Uterus (tissue), 4 donors: Measurements from ENCODE around the gene FSTL3. TPM values are rescaled to one million over a fixed set of nuclear protein-coding genes. Genes with fewer than 3 reads are reported as not detected.

Experiments
- DNase-seq, 2 donors: peaks; one replicate each; pipeline ENCODE4 v3.0.0-alpha.2; 2019 to 2020
- H3K27ac ChIP-seq, 2 donors: fragments of 200-600 bp; sonication (generic); 1 replicate in 1 of 2; 2 replicates in 1 of 2; pipeline ENCODE4 v1.5.1; 2016 to 2018
- H3K27me3 ChIP-seq, 2 donors: fragments of 200-600 bp; sonication (generic); one replicate each; pipeline ENCODE4 v1.5.1; 2018 to 2019; ENCODE audit warnings: control low read depth in 1 of 2
- H3K36me3 ChIP-seq, 2 donors: fragments of 200-600 bp; sonication (generic); one replicate each; pipeline ENCODE4 v1.5.1; 2019; ENCODE audit warnings: control low read depth in 1 of 2
- H3K4me1 ChIP-seq, 2 donors: fragments of 200-600 bp; sonication (generic); one replicate each; pipeline ENCODE4 v1.5.1; 2018 to 2019; ENCODE audit warnings: control low read depth in 1 of 2
- H3K4me3 ChIP-seq, 2 donors: fragments of 200-600 bp; sonication (generic); 1 replicate in 1 of 2; 2 replicates in 1 of 2; pipeline ENCODE4 v1.5.1; 2018 to 2019; ENCODE audit warnings: mild to moderate bottlenecking in 1 of 2
- H3K9me3 ChIP-seq, 2 donors: fragments of 200-600 bp; sonication (generic); one replicate each; pipeline ENCODE4 v1.5.1; 2019; ENCODE audit warnings: control low read depth in 1 of 2
- POLR2A ChIP-seq, 2 donors: fragments of 450-650 bp; IDR thresholded peaks; one replicate each; pipeline ENCODE4 v1.6.1; 2016; ENCODE audit warnings: antibody characterized with exemption in 2 of 2, mild to moderate bottlenecking in 1 of 2, moderate library complexity in 1 of 2
- intact Hi-C: fragments of 100-400 bp; cut with DNase I; formaldehyde crosslinking; loops from one replicate; pipeline ENCODE4 v1.15.1; 2023; ENCODE audit warnings: low total_unique reads
- total RNA-seq, 4 donors: library from RNA; depleted of rRNA in 3 of 4; stranded (reverse); fragments of >200 nt in 3 of 4; gene quantifications; one replicate each; pipeline versions ENCODE4 v1.1.0 to v1.2.4, GENCODE V29; 2014 to 2023
- TF ChIP-seq, protein P1 (sequence below), 4 experiments: fragments of 200-600 bp in 2 of 4; fragments of 450-650 bp in 2 of 4; sonication (generic) in 2 of 4; IDR thresholded peaks; one replicate each; pipeline ENCODE4 v1.5.1; 2016 to 2019; ENCODE audit warnings: antibody characterized with exemption in 4 of 4, mild to moderate bottlenecking in 2 of 4, moderate library complexity in 1 of 4
- donor health status: DM: yes; HTN: yes; CAD: no.

Gene FSTL3
- total RNA-seq, 4 donors from 2014 or later, result 25.3 to 71.7 (median 37.3) TPM

DNA sequence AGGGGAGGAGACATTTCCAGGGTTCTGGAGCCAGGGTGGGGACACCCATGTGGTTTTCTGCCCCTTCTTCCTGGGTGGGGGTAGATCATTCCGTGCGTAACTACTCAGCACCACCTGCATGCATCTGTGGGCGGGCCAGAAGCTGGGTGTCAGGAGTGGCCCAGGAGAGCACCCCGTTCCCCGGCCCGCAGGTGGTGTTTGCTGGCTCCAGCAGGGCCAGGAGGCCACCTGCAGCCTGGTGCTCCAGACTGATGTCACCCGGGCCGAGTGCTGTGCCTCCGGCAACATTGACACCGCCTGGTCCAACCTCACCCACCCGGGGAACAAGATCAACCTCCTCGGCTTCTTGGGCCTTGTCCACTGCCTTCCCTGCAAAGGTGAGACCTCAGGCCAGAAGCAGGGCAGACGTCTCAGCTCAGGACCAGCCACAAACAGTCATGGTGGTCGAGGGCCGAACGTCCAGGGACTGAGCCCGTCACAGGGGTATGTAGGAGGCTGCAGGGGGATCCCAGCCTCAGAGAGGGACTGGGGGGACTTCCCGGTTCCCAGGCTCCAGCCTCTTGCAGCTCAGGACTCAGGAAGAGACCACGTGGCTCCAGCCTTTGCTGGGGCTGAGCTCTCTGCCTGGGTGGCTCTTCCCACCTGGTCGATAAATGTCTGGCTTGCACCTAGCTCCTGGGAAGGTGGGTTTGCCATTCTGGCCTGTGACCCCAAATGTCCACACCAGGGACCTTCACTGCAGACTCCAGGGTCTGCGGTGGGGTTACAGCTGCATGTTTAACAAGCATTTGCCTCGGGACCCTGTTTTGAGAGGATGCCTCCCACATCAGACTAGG is 1.6 kb downstream of the FSTL3 start:
- H3K4me1 ChIP-seq, result peaks cover 0 to 14% of the 10 kb centered on the region in 2 donors
- H3K9me3 ChIP-seq, result no peaks in the 10 kb centered on the region
- intact Hi-C loops, result no loop called here
- DNase-seq, result no peak
- peak overlapping the region; percentile 77 to 90 for H3K27ac ChIP-seq
- H3K4me3 ChIP-seq, result peak overlapping the region; percentile 42 to 63
- H3K27me3 ChIP-seq, result no peaks in the 10 kb centered on the region
- TF ChIP-seq, protein P1, sequence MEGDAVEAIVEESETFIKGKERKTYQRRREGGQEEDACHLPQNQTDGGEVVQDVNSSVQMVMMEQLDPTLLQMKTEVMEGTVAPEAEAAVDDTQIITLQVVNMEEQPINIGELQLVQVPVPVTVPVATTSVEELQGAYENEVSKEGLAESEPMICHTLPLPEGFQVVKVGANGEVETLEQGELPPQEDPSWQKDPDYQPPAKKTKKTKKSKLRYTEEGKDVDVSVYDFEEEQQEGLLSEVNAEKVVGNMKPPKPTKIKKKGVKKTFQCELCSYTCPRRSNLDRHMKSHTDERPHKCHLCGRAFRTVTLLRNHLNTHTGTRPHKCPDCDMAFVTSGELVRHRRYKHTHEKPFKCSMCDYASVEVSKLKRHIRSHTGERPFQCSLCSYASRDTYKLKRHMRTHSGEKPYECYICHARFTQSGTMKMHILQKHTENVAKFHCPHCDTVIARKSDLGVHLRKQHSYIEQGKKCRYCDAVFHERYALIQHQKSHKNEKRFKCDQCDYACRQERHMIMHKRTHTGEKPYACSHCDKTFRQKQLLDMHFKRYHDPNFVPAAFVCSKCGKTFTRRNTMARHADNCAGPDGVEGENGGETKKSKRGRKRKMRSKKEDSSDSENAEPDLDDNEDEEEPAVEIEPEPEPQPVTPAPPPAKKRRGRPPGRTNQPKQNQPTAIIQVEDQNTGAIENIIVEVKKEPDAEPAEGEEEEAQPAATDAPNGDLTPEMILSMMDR (IDR thresholded peaks at IDR 0.05), result no peak
- no peak for TF ChIP-seq POLR2A (IDR thresholded peaks at IDR 0.05)
- H3K36me3 ChIP-seq, result no peaks in the 10 kb centered on the region

DNA sequence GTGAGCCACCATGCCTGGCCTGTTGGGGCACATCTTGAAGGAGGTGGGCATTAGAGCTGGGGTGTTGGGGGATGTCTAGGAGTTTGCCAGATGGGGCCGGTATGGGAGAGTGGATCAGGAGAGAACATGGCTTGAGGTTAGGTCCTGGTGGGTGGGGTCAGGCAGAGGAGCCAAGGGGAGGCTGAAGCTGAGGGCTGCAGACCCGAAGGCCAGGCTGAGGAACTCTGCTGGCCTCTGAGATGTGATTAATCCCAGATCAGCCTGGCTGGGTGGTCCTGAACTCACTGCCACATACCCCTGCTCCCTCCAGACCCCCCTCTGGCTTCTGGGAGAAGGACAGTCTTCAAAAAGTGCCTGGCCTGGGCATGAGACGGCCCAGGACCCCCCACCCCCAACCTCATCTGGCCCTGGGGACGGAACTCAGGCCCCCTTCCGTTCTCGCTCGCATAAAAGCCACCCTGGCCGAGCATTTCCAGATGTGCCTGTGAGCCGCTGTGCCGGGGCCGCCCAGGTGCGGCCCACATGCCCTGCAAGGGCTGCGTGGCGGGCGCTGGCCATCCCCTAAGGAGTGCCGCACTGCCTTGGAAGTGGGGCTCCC is 2.7 kb downstream of the FSTL3 start:
- intact Hi-C loops, result no loop called here
- DNase-seq, result peak in 1 of 2 donors; percentile 23
- Histone ChIP-seq H3K27ac (peak overlapping the region; percentile 90 to 92), H3K4me3 (peak overlapping the region in 1 of 2 donors; percentile 68), H3K27me3 (no peaks in the 10 kb centered on the region), H3K9me3 (no peaks in the 10 kb centered on the region), H3K4me1 (peaks cover 0 to 14% of the 10 kb centered on the region in 2 donors), H3K36me3 (no peaks in the 10 kb centered on the region)
- TF ChIP-seq, protein P1 (IDR thresholded peaks at IDR 0.05), result no peak
- TF ChIP-seq POLR2A (IDR thresholded peaks at IDR 0.05), result no peak

DNA sequence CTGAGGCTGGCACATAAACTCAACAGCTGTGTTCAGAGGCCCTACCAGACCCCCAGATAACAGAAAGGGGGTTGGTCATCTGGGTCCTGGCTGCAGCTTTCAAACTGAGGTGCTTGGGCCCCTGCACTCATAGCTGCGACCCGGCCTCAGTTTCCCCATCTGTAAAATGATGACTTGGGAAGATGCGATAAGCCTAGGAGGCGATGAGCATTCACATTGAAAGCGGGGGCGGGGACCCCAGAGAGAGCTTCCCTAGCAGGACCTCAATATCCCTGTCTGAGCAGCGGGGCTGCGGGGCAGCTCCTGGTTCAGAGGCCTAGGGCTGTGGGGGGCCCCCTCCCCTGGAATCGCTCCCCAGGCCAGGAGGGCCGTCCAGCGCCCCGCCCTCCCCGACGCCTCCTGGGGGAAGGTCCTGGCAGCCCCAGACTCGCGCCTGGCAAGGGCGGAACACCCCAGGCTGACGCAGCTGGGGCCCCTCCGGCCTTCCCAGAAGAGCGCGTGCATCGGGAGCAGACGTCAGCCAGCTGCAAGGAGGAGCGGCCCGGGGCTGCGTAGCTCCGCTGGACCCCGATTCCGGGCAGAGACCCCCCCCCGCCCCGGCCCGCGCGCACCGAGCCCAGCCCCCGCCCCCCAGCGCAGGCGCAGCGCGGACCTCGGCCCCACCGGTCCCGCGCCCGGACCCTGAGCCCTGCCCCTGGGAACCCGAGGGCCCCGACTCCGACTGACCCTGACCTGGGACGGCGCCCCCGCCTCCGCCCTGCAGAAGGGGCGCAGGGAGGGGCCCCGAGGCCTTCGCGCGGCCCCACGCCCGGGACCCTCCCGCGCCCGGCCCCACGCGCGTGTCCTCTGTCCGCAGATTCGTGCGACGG is 3.5 kb downstream of the FSTL3 start:
- Histone ChIP-seq H3K27ac (peak overlapping the region; percentile 90 to 92), H3K36me3 (no peaks in the 10 kb centered on the region), H3K4me1 (peaks cover 0 to 14% of the 10 kb centered on the region in 2 donors), H3K4me3 (peak overlapping the region; percentile 30 to 68), H3K9me3 (no peaks in the 10 kb centered on the region), H3K27me3 (no peaks in the 10 kb centered on the region)
- DNase-seq, result peak; percentile 55 to 81
- TF ChIP-seq, protein P1 (IDR thresholded peaks at IDR 0.05), result no peak
- TF ChIP-seq POLR2A (IDR thresholded peaks at IDR 0.05), result no peak
- intact Hi-C loops, result no loop called here

DNA sequence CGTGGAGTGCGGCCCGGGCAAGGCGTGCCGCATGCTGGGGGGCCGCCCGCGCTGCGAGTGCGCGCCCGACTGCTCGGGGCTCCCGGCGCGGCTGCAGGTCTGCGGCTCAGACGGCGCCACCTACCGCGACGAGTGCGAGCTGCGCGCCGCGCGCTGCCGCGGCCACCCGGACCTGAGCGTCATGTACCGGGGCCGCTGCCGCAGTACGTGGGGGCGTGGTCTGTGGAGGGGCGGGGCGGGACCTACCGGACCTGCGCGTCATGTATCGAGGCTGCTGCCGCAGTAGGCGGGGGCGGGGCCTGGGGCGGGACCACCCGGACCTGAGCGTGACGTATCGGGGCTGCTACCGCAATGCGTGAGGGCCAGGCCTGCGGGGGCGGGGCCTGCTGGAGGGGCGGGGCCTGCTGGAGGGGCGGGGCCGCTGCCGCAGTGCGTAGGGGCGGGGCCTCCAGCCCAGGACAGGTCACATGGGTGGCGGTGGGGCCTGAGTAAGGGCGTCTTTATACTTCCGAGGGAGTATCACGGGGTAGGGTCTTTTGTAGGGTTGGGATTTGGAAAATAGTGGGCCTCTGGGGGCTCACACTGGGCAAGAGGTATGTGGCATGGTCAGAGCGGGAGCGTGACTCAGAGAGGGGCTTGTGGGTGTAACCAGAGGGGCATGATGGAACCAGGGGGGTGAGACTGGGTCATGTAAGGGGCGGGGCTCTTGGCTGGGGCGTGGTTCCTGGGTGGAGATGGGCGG is 4.3 kb downstream of the FSTL3 start:
- Histone ChIP-seq H3K36me3 (no peaks in the 10 kb centered on the region), H3K27me3 (no peaks in the 10 kb centered on the region), H3K27ac (peak overlapping the region; percentile 90 to 92), H3K4me1 (peaks cover 0 to 14% of the 10 kb centered on the region in 2 donors), H3K9me3 (no peaks in the 10 kb centered on the region), H3K4me3 (peak overlapping the region; percentile 30 to 68)
- TF ChIP-seq, protein P1 (IDR thresholded peaks at IDR 0.05), result peak in 3 of 4 experiments; percentile 65 to 77 (median 65)
- TF ChIP-seq POLR2A (IDR thresholded peaks at IDR 0.05), result peak; percentile 86 to 95
- DNase-seq, result peak; percentile 99 to 100
- intact Hi-C loops, result no loop called here
